ENCODE measurements around the gene SCFD1.
A peak's percentile ranks its signal among the peaks of the same experiment; 100 is the strongest.

Gene SCFD1, protein sequence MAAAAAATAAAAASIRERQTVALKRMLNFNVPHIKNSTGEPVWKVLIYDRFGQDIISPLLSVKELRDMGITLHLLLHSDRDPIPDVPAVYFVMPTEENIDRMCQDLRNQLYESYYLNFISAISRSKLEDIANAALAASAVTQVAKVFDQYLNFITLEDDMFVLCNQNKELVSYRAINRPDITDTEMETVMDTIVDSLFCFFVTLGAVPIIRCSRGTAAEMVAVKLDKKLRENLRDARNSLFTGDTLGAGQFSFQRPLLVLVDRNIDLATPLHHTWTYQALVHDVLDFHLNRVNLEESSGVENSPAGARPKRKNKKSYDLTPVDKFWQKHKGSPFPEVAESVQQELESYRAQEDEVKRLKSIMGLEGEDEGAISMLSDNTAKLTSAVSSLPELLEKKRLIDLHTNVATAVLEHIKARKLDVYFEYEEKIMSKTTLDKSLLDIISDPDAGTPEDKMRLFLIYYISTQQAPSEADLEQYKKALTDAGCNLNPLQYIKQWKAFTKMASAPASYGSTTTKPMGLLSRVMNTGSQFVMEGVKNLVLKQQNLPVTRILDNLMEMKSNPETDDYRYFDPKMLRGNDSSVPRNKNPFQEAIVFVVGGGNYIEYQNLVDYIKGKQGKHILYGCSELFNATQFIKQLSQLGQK

DNA sequence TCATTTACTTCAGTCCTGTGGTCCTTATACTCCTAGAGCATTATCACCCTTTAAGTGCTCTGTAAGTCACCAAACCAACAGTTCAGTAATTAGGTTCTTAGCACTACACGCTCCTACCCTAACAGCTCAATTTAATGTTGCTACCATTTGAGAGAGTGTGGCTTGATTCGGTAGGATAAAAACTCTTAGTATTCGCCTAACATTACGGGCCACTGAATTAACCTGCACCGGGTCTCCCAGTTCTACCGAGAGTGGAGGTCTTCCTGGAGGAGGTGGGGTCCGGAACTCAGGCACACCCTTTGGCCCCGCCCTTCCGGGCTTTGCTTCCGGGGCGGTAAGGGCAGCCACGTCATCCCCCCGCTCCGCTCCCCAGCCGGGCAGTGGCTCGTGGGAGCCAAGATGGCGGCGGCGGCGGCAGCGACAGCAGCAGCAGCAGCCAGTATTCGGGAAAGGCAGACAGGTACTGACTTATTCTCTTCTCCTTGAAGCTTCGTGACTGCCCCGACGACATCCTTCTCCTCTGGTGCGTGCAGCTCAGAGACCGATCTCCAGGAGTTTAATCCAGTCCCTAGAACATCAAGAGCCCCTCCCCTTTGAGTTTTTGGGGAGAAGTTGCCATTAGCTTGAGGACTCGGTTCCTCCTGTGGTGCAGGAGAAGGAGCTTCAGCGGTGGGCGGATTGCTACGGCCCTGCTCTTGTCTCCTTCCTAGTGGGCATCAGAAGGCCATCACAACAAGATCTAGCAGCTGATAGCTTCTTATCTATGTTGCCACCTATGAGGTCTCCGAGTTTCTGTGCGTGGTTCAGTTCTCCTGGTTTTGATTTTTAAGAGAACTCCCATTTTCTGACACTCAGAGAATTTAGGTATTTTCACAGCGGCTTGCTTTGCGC, at the start of gene SCFD1:
Gene SCFD1 (plus strand): TSS at position 380 of the 891 bp plus-strand sequence. CDS start 20 bp downstream, at position 400.
- peaks cover 31% of the 10 kb centered on the region for H3F3A ChIP-seq (ENCODE audit: control insufficient read depth, insufficient read depth)
- TF ChIP-seq, protein P1, sequence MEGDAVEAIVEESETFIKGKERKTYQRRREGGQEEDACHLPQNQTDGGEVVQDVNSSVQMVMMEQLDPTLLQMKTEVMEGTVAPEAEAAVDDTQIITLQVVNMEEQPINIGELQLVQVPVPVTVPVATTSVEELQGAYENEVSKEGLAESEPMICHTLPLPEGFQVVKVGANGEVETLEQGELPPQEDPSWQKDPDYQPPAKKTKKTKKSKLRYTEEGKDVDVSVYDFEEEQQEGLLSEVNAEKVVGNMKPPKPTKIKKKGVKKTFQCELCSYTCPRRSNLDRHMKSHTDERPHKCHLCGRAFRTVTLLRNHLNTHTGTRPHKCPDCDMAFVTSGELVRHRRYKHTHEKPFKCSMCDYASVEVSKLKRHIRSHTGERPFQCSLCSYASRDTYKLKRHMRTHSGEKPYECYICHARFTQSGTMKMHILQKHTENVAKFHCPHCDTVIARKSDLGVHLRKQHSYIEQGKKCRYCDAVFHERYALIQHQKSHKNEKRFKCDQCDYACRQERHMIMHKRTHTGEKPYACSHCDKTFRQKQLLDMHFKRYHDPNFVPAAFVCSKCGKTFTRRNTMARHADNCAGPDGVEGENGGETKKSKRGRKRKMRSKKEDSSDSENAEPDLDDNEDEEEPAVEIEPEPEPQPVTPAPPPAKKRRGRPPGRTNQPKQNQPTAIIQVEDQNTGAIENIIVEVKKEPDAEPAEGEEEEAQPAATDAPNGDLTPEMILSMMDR (IDR thresholded peaks at IDR 0.05; ENCODE audit: low read depth, low read length, poor library complexity, severe bottlenecking) = no peak
- TF ChIP-seq EZH2phosphoT487 (IDR thresholded peaks at IDR 0.05; ENCODE audit: borderline replicate concordance, low read length) = no peak
- H3K4me3 ChIP-seq (ENCODE audit: low read length) = peak within 1 kb of the TSS; percentile 99
- no peaks in the 10 kb centered on the region for H3K9me2 ChIP-seq (replicated peaks; ENCODE audit: control insufficient read depth, low read length)
- H3K36me3 ChIP-seq (ENCODE audit: control insufficient read depth, low read length) = peaks cover 24% of the 10 kb centered on the region
- H3K4me2 ChIP-seq (ENCODE audit: low read length) = peak within 1 kb of the TSS; percentile 77
- no peaks in the 10 kb centered on the region for H4K20me1 ChIP-seq (ENCODE audit: control insufficient read depth, insufficient read depth, low read depth, low read length)
- H3K9me3 ChIP-seq (ENCODE audit: control insufficient read depth, insufficient read depth, low read length) = no peaks in the 10 kb centered on the region
- H3K4me1 ChIP-seq (ENCODE audit: control insufficient read depth, low read length) = peaks cover 51% of the 10 kb centered on the region
- peak within 1 kb of the TSS; percentile 67 for H3K27ac ChIP-seq (ENCODE audit: low read depth, low read length)
- H3K27me3 ChIP-seq (ENCODE audit: control insufficient read depth, low read length) = no peaks in the 10 kb centered on the region
- peaks cover 50% of the 10 kb centered on the region for H3K79me2 ChIP-seq (ENCODE audit: control insufficient read depth, low read length)

DNA sequence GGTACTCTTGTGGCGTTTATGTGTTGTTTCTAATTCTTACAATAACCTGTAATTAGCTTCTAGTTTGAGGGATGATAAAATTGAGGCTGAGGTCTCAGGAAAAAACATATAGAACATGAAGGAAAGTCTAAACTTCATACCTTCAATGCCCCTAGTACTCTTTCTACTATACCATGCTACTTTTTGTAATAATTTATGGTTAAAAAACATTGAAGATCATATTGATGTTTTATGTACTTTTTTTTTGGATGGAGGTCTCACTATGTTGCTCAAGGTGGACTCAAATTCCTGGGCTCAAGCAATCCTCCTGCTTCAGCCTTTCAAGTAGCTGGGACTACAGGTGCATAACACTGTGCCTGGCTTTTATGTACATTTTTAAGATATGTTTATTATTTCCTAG, 49.3 kb upstream of the SCFD1 start:
- no peak overlapping the region for H3K4me3 ChIP-seq (ENCODE audit: low read length)
- H3K27ac ChIP-seq (ENCODE audit: low read depth, low read length) = no peak overlapping the region
- no peaks in the 10 kb centered on the region for H3K9me2 ChIP-seq (replicated peaks; ENCODE audit: control insufficient read depth, low read length)
- H3K27me3 ChIP-seq (ENCODE audit: control insufficient read depth, low read length) = no peaks in the 10 kb centered on the region
- H3K36me3 ChIP-seq (ENCODE audit: control insufficient read depth, low read length) = peaks cover 38% of the 10 kb centered on the region
- peaks cover 100% of the 10 kb centered on the region for H3K79me2 ChIP-seq (ENCODE audit: control insufficient read depth, low read length)
- H3K9me3 ChIP-seq (ENCODE audit: control insufficient read depth, insufficient read depth, low read length) = no peaks in the 10 kb centered on the region
- no peak overlapping the region for H3K4me2 ChIP-seq (ENCODE audit: low read length)
- TF ChIP-seq EZH2phosphoT487 (IDR thresholded peaks at IDR 0.05; ENCODE audit: borderline replicate concordance, low read length) = no peak
- TF ChIP-seq, protein P1 (IDR thresholded peaks at IDR 0.05; ENCODE audit: low read depth, low read length, poor library complexity, severe bottlenecking) = no peak
- H3K4me1 ChIP-seq (ENCODE audit: control insufficient read depth, low read length) = peaks cover 36% of the 10 kb centered on the region
- peaks cover 7% of the 10 kb centered on the region; the same call in 1 of the 2 replicates for H4K20me1 ChIP-seq (ENCODE audit: control insufficient read depth, insufficient read depth, low read depth, low read length)
- H3F3A ChIP-seq (ENCODE audit: control insufficient read depth, insufficient read depth) = no peaks in the 10 kb centered on the region

DNA sequence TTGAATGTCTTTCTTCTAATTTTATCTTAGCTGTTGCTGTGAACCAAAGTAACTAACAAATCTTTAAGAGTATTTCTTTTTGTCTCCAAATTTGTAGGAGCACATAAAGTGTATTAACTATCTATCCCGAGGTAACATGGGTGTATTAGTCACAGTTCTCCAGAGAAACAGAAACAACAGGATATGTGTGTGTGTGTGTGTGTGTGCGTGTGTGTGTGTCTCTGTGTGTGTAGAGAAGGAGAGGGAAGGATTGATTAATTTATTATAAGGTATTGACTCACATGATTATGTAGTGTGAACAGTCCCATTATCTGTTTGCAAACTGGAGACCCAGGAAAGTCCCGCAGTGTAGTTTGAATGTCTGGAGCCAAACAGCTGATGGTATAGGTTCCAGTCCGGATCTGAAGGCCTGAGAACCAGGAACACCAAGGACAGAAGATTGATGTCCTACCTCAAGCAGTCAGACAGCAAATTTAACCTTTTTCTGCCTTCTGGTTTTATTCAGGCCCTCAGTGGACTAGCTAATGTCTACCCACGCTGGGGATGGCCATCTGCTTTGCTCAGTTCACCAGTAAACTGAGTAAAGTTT, 48.8 kb upstream of the SCFD1 start:
- no peak for TF ChIP-seq EZH2phosphoT487 (IDR thresholded peaks at IDR 0.05; ENCODE audit: borderline replicate concordance, low read length)
- TF ChIP-seq, protein P1 (IDR thresholded peaks at IDR 0.05; ENCODE audit: low read depth, low read length, poor library complexity, severe bottlenecking) = no peak
- H3F3A ChIP-seq (ENCODE audit: control insufficient read depth, insufficient read depth) = no peaks in the 10 kb centered on the region
- H3K4me1 ChIP-seq (ENCODE audit: control insufficient read depth, low read length) = peaks cover 30% of the 10 kb centered on the region
- peak overlapping the region; percentile 22; the same call in 1 of the 2 replicates for H3K4me2 ChIP-seq (ENCODE audit: low read length)
- no peaks in the 10 kb centered on the region for H3K27me3 ChIP-seq (ENCODE audit: control insufficient read depth, low read length)
- no peaks in the 10 kb centered on the region for H3K9me3 ChIP-seq (ENCODE audit: control insufficient read depth, insufficient read depth, low read length)
- H3K36me3 ChIP-seq (ENCODE audit: control insufficient read depth, low read length) = peaks cover 36% of the 10 kb centered on the region
- H3K79me2 ChIP-seq (ENCODE audit: control insufficient read depth, low read length) = peaks cover 100% of the 10 kb centered on the region
- H3K4me3 ChIP-seq (ENCODE audit: low read length) = peak overlapping the region; percentile 15; the same call in 1 of the 2 replicates
- no peaks in the 10 kb centered on the region for H3K9me2 ChIP-seq (replicated peaks; ENCODE audit: control insufficient read depth, low read length)
- H3K27ac ChIP-seq (ENCODE audit: low read depth, low read length) = no peak overlapping the region
- H4K20me1 ChIP-seq (ENCODE audit: control insufficient read depth, insufficient read depth, low read depth, low read length) = peaks cover 7% of the 10 kb centered on the region; the same call in 1 of the 2 replicates

Data from DOHH2 (cell line).